ENCODE data around the gene TMEM150A.

- TF ChIP-seq EP300 (conservative IDR thresholded peaks at IDR 0.05; ENCODE audit: poor library complexity, severe bottlenecking) (no peak), CTCF (IDR thresholded peaks at IDR 0.05; ENCODE audit: poor library complexity, severe bottlenecking) (no peak), TAF1 (IDR thresholded peaks at IDR 0.05; ENCODE audit: low read depth) (no peak), MXI1 (conservative IDR thresholded peaks at IDR 0.05; ENCODE audit: poor library complexity, severe bottlenecking) (no peak), REST (IDR thresholded peaks at IDR 0.05; ENCODE audit: borderline replicate concordance) (no peak), EZH2 (IDR thresholded peaks at IDR 0.05; ENCODE audit: borderline replicate concordance, insufficient read depth, low read length, poor library complexity, severe bottlenecking) (no peak)
Observed at GRCh38 chr2:85589181-85589580, 13.3 kb downstream of the TMEM150A start.
